Embryonic facial prominence (tissue), 1 donor: ENCODE measurements around the gene CTPS2.
"Not testable (repeated sequence)": the region's sequence is repeated elsewhere in the genome, so short reads cannot be mapped to it uniquely, and the experiment has no call there.

Source experiments
- DNase-seq: peaks from one replicate; pipeline ENCODE4 v3.0.0-alpha.2; 2016; ENCODE audit errors: extremely low spot score

Gene CTPS2, protein sequence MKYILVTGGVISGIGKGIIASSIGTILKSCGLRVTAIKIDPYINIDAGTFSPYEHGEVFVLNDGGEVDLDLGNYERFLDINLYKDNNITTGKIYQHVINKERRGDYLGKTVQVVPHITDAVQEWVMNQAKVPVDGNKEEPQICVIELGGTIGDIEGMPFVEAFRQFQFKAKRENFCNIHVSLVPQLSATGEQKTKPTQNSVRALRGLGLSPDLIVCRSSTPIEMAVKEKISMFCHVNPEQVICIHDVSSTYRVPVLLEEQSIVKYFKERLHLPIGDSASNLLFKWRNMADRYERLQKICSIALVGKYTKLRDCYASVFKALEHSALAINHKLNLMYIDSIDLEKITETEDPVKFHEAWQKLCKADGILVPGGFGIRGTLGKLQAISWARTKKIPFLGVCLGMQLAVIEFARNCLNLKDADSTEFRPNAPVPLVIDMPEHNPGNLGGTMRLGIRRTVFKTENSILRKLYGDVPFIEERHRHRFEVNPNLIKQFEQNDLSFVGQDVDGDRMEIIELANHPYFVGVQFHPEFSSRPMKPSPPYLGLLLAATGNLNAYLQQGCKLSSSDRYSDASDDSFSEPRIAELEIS

DNA sequence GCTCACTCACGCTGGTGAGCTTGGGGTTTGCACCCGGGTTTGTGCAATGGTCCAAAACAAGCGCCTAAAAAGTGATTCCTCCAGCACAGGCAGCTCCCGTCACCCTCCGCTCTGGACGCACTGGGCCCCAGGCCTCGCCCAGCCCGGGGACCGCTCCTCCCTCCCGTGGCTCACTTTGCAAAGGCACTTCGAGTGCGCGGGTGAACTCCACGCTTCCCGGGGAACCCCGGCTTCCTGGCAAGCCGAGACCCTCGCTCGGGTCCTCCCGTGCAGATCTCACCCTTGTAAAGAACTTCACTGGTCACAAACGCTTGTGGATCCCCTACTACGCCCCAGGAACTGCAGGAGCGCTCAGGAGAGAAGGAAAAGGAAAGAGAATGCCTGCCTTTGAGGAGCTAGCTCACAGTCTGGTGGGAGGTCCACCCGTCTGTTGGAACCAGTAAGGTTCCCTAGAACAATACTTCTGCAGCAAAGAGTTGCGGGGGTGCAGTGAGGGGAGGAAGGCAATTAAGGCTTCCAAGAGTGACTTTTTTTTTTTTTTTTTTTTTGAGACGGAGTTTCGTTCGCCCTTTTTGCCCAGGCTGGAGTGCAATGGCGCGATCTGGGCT, at the start of gene CTPS2:
CTPS2 (minus strand) TSS at position 122 of the 608 bp plus-strand sequence. CDS start 9,767 bp downstream, outside the sequence.
- DNase-seq, result no peak

DNA sequence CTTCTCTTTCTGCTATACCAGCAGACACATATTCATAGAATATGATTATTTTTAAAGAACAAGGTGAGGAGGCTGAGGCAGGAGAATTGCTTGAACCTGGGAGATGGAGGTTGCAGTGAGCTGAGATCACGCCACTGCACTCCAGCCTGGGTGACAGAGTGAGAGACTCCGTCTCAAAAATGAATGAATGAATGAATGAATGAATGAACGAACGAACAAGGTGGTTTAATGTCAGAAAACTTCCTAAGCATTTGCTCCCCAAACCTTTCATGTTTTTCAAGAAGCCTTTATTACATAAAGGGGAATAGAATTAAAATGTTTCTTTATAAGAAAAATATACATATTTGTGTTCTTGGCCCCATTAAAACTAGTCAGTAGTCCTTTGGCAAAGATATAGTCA, 49.0 kb upstream of the CTPS2 start:
- DNase-seq, result not testable (repeated sequence)

DNA sequence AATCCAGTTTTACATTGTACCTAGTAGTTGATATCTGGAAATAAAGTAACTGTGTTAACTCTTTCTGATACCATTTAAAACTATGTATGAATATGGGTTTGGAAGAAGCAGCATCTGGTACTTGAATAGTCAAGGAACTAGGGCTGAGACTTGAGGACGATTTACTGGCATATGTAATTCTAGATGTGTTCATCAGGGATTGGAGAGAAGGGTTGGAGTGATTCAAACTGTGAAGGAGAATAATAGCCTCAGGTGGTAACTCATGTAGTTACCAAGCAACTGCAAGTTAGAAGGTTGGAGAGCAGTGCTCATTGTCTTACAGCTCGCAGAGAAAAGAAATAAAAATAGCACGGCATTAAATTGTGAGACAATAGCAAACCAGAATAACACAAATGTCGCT, 44.3 kb upstream of the CTPS2 start:
- no peak for DNase-seq

DNA sequence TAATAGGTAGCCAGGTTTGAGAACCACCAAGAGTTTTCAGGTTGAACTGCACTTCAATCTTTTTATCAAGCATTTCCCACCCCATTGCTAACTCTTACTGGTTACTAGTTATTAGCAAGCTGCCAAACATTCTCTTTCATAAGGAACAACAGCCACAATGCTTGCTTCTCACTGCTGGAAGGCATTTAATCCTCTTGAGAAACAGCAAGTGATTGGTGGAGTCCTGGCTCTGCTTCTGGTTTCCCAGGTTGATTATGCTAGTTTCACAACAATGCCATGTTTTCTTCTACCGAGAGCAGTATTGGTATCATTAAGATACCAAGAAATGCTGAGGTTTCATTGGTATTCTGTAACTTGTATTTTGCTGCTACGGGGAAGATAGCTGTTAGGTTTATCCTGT, 41.5 kb upstream of the CTPS2 start:
- no peak for DNase-seq

DNA sequence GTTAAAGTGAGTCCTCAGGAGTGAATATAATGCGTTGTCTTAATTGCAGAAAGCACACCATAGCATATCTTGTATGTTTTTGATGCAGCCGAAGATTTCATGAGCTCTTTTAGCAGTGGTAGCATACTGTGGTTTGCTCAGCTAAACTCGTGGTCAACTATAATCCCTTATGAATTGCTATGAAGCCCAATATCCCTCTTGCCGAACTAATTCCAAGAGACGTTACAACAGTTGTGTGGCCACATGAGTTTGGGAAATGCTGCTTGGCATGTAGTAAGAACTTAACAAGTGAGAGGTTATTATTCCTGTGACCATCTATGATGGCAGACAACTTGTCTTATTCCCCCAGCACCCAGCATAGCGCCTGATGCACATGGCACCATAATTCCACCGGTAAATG, 37.7 kb upstream of the CTPS2 start:
- DNase-seq, result no peak

DNA sequence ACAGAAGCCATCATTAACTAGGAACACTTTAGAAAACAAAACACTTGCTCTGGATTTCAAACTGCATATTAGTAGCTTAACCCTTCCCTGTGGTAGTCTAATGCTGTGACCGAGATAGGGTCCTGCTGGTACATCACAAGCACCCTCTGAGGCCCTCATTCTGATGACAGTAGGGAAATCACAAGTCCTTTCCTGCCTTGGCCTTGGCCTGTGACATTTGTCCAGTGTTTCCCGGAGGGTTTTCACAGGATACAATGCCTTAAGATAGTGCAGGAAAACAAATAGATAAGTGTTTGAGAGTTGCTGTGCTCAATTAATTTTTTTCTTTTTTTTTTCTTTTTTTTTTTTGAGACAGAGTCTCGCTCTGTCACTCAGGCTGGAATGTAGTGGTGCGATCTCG, 36.0 kb upstream of the CTPS2 start:
- no peak for DNase-seq

DNA sequence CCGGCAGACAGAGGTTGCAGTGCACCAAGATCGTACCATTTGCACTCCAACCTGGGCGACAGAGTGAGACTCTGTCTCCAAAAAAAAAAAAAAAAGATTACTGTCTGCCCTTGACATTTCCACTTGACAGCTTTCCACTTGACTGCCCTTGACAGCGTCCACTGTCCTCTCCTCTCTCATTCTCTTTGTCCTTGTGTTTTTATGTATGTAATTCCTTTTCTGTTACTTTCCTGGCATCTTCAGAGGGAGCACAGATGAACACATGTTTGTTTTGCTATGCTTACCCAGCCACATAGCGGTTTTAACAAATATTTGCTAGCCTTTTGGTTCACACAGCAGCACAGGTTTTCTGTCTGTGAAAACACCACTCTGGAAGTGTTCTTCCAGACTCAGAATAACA, 33.2 kb upstream of the CTPS2 start:
- no peak for DNase-seq

DNA sequence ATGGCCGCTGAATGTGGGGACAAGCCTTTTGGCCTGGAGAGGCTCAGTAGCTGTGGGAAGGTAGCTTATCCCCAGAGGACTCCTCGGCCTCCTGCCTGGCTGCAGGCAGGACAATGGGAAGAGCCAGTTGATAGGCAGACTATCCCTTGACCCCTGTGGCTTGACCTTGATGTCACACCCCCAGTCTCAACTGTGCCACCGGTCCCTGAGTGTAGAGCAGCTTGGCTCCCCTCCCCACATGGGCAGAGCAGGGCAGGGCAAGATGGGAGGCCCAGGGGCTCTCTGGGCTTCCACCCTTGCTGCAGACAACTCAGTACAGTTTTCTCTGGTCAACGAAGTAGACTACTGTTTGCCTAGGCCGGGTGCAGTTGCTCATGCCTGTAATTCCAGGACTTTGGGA, 32.6 kb upstream of the CTPS2 start:
- DNase-seq, result no peak

DNA sequence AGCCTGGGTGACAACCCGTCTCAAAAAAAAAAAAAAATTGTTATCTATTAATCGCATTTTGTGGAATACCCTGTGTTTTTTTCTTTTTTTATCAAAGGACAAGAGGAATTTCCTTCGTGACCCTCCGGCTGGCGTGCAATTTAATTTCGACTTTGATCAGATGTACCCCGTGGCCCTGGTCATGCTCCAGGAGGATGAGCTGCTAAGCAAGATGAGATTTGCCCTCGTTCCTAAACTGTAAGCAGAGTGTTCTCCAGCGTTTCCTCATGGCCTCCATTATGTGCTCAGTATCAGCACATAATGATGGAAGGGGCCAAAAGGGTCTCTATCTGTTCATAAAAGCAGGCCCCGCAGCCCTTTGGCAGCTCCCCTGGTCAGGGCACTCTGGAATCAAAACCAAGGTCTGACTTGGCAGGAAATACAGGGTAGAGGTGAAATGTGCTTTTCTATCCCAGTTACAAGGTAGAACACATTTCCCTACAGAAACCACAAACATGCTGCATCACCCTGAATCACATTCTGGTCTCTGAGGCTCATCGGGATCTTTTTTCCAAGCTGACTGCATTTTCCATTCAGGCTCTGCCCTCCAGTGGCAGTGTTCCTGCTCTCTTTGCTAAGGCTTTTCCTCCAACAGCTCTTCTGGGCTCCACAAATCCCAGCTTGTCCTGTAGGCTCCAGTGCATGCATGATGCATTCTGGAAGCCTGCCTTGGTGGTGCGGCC, 31.3 kb upstream of the CTPS2 start:
- DNase-seq, result no peak

DNA sequence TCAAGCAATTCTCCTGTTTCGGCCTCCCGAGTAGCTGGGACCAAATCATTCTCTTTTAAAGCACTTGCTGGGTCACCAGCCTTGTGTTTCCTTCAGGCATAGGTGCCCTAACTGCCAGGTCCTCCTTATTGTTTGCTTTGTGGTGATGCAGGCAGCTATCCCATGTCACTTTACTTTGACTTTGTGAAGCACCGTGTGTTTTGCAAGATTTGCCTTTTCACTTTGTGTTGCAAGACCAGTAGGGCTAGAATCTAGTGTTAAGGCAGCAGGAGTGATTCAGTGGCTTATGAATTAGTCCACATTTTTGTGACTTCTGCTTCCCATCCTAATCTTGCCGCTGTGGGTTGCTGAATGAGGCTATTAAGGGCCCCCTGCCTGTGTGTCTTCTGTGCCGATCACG, 27.1 kb upstream of the CTPS2 start:
- no peak for DNase-seq

DNA sequence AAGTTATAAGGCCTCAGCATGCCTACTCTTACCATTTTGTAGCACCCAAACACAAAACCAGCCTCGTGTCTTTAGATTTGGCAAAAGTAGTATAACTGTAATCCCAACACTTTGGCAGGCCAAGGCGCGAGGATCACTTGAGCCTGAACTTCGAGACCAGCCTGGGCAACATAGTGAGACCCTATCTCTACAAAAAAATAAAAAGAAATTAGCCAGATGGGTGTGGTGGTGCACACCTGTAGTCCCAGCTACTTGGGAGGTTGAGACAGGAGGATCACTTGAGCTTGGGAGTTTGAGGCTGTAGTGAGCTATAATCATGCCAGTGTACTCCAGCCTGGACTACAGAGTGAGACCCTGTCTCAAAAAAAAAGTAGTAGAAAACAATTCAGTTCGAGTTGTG, 24.6 kb upstream of the CTPS2 start:
- DNase-seq, result no peak

DNA sequence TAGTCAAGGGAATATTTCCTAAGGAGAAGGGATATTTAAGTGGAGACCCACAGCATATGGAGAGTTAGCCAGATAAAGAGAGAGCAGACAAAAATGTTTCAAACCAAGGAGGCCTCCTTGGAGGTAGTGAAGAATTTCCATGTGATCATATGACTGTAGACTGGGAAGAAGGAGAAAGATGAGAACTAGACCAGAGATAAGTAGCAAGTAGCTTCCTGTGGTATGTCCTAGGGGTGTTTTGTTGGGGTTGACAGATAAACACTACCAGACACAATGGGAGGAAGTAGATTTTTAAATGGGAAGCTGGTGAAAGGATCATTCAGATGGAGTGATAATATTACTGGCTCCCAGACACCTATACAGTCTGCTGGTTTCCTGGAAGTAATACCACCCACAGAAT, 20.5 kb upstream of the CTPS2 start:
- DNase-seq, result no peak

DNA sequence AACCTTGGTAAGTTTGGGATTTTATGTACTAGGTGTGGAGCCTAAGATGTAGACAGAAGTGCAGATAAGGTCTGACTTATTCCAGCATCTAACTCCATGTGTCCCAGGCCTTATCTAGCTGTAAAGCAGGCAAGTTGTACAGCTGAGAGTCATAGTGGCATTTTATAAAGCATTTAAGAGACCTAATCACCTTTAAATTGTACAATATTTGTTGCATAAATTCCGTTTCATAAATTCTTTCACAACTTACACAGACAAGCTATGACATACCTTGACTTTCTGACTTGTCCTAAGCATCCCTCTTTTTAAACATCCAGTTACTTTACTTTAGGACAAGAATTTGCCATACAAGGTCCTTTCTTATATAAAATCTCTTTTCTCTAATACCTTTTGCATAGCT, 18.0 kb upstream of the CTPS2 start:
- no peak for DNase-seq

DNA sequence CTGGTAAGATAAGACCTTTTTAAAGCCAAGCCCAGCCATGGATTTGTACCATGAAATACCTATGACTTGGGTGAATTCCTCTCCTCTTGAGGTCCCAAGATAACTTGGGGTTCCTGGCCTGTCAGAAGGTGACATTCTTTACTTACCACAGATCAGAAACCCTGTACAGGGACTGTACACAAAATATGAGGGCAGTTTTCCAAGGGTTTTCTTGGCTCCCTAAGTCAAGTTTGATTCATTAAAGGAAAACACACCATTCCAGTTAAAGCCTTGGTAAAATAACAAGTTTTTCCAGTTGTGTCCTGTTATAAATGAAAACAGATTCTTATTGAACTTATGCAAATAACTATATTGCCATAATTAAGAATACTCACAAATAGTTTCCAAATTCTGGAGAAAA, 15.2 kb upstream of the CTPS2 start:
- no peak for DNase-seq

DNA sequence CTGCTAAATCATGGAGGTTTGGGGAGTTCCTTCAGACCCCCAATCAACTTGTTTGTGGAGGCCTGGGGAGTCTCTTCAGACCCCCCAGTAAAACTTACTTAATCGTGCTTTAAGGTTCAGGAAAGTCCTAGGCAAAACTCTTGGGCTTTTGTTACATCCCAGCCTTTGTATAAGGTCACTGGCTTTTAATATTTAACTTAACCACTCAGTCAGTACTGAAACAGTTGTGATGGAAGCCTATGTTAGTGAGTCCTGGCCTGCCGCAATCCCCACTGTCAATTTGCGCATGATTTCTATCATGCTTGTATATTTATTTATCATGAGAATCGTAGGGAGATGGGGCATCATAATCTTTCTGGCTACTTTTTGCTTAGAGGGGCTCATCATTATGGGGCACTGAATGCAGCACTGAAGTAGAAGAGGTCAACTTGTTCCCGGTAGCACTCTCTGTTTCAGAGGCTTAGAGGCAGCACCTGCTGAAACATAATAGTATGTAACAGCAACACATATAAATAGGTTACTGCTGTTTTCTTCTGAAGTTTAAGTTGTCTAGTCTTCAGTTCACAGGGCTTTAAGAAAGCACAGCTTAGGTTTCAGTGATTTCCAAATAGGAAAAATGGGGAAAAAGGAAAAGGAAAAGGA, 14.0 kb upstream of the CTPS2 start:
- not testable (repeated sequence) for DNase-seq

DNA sequence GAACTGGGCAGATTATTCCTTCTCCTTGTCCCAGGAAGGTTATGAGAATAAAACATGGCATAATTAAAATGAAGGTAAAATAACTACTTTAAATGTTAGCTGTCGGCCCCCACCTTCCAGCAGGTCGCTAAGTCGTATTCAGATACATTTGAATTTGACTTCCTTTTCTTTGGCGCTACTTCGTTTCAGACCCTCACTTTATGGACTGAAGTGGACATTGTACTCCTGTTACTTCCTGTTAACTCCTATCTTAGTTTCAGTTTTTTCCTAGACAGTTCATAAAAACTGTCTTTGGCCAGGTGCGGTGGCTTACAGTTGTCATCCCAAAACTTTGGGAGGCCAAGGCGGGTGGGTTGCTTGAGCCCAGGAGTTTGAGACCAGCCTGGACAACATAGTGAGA, 12.6 kb upstream of the CTPS2 start:
- no peak for DNase-seq

DNA sequence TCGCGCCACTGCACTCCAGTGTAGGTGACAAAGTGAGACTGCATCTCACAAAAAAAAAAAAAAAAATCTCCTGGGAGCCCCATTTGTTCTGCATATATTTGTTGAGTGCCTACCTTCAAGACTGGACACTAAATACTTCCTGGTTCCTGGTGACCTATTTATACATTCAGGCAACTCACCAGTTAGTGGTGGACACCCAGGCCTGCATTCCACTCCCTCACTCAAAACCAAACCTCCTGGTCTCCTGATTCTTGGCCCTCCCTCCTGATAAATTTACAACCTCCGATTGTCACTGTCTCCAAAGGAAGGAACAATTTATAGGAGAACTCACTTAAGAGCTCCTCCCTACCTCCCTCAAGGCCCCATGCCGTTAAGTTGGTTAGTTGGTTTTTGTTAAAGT, 10.0 kb upstream of the CTPS2 start:
- no peak for DNase-seq

DNA sequence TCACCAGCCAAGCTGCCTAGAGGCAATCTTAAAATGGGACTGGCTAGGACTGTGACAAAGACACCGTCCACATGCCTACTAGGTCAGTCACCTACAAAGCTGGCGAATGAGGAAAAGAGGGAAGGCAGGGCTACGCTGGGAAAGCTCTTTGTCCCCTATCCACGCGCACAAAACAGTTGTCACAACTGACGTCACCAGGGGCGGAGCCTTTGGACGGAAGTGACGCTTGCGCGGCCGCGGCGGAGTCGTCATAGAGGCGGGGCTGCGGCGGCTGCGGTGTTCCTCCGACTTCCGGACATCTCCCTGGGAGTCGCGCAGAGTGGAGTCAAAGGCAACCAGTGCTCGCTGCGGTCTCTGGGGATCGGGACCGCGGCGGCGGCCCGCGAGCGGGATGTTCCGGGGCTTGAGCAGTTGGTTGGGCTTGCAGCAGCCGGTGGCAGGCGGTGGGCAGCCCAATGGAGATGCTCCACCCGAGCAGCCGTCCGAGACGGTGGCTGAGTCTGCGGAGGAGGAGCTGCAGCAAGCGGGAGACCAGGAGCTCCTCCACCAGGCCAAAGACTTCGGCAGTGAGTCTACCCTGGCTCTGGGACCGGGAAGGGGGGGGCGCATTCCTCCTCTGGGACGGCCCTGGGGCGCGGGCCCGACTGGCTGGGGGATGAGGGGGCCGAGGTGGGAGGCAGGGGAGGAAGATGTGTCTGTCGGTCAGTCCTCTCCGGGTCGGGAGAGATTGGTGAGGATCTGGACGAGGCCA, 7.0 kb upstream of the CTPS2 start, which contains the start of gene SYAP1:
SYAP1 (plus strand) TSS at position 279 of the 751 bp plus-strand sequence; CDS start at position 392, 113 bp downstream.
- DNase-seq, result peak; percentile 88

DNA sequence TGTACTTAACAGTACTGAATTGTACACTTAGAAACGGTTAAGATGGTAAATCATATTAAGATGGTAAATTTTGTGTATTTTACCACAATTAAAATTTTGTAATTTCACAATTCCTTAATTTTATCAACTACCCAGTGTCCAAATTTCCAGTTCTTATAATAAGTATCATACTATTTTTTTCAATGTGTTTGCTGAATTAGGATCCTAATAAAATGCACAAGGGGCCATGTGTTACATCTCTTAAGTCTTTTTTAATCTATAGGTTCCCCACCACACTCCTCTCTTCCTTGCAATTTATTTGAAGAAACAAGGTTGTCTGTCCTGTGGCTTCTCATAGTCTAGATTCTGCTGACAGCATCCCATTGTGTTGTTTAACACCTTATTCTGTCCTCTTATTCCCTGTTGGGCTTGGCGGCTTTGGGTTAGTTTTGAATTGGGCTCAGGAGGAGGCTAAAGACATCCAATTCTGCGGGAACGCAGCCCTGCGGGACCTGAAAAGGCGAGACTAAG, 6.4 kb upstream of the CTPS2 start:
- DNase-seq, result no peak

DNA sequence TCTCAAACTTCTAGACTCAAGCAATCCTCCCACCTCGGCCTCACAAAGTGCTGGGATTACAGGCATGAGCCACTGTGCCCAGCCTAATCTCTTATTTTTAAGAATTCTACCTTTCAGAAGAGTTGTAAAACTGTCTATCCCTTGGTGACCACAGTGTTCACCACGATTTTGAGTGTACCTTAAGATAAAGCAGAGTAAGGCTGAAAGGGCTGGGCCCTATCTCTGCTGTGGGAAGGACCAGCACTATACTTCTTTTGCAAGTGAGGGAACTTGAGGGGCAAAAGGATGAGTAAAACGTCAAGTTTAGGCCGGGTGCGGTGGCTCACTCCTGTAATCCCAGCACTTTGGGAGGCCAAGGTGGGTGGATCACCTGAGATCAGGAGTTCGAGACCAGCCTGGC, 4.0 kb upstream of the CTPS2 start:
- DNase-seq, result not testable (repeated sequence)

DNA sequence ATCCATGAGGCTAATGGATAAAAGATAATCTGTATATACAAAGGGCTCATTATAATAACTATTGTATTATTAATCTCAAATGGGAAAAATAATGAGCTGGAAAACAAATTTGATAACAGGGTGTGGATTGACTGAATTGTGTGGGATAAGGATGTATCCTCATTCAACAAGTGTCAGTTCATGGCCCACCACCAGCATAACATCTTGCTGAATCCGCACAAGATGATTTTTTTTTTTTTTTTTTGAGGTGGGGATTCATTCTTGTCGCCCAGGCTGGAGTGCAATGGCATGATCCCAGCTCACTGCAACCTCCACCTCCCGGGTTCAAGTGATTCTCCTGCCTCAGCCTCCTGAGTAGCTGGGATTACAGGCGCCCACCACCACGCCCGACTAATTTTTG, 3.2 kb upstream of the CTPS2 start:
- DNase-seq, result not testable (repeated sequence)
